Tibial nerve (tissue), 3 donors: ENCODE measurements around the gene BCOR.

Source experiments
- CTCF ChIP-seq, 5 experiments: fragments of 200-600 bp in 3 of 5; fragments of 450-650 bp in 2 of 5; sonication (generic) in 3 of 5; IDR thresholded peaks; one replicate each; pipeline ENCODE4 v1.5.1; 2016 to 2019; ENCODE audit warnings: antibody characterized with exemption in 5 of 5, mild to moderate bottlenecking in 3 of 5, moderate library complexity in 2 of 5
- POLR2A ChIP-seq, 2 donors: fragments of 450-650 bp; IDR thresholded peaks; one replicate each; pipeline ENCODE4 v1.6.1; 2017; ENCODE audit warnings: antibody characterized with exemption in 2 of 2, mild to moderate bottlenecking in 2 of 2, moderate library complexity in 2 of 2

- TF ChIP-seq CTCF (IDR thresholded peaks at IDR 0.05) (no peak), POLR2A (IDR thresholded peaks at IDR 0.05) (no peak)
Measured at GRCh38 chrX:40104985-40105834, 7.5 kb upstream of the BCOR start.
